Coronary artery (tissue), 2 donors: ENCODE data around the gene RRP12.

Source experiments
- DNase-seq: peaks from one replicate; pipeline ENCODE4 v3.0.0-alpha.2; 2017; ENCODE audit warnings: low spot score
- H3K27ac ChIP-seq, 2 donors: fragments of 200-600 bp; sonication (generic); one replicate each; pipeline ENCODE4 v1.5.1; 2016 to 2019
- H3K4me3 ChIP-seq: fragments of 200-600 bp; sonication (generic); 2 replicates; pipeline ENCODE4 v1.5.1; 2016; ENCODE audit warnings: mild to moderate bottlenecking, moderate library complexity
- CTCF ChIP-seq: fragments of 200-600 bp; sonication (generic); IDR thresholded peaks from one replicate; pipeline ENCODE4 v1.5.1; 2019; ENCODE audit warnings: antibody characterized with exemption

RRP12 gene

GRCh38 chr10:97321804-97322190 lies 79.3 kb downstream of the RRP12 start:
- no peak for TF ChIP-seq CTCF
- Histone ChIP-seq H3K27ac (peak overlapping the region in 1 of 2 donors; percentile 92), H3K4me3 (peak overlapping the region; percentile 86)
- no peak for DNase-seq

- peak overlapping the region in 1 of 2 donors; percentile 92 for H3K27ac ChIP-seq
- no peak for TF ChIP-seq CTCF
- DNase-seq = no peak
Observed at GRCh38 chr10:97321032-97321803, 79.9 kb downstream of the RRP12 start.

GRCh38 chr10:97320480-97321031 lies 80.6 kb downstream of the RRP12 start:
- DNase-seq = no peak
- peak overlapping the region; percentile 86 for H3K4me3 ChIP-seq
- no peak for TF ChIP-seq CTCF
- H3K27ac ChIP-seq = peak overlapping the region; percentile 15 to 92

More at GRCh38 chr10:97321032-97321803, 79.9 kb downstream of the RRP12 start:
- H3K4me3 ChIP-seq = peak overlapping the region; percentile 86

- Histone ChIP-seq H3K4me3 (peak overlapping the region; percentile 86), H3K27ac (peak overlapping the region; percentile 92)
- DNase-seq = no peak
- no peak for TF ChIP-seq CTCF
Observed at GRCh38 chr10:97319671-97320479, 81.3 kb downstream of the RRP12 start.

- no peak for TF ChIP-seq CTCF
- peak within 1 kb of the TSS; percentile 86 for H3K4me3 ChIP-seq
- peak within 1 kb of the TSS; percentile 92 for H3K27ac ChIP-seq
- peak; percentile 93 for DNase-seq
Observed at GRCh38 chr10:97318772-97319651, 82.1 kb downstream of the RRP12 start, which contains the start of gene FRAT1. TSS of gene FRAT1 (plus strand) at chr10:97319271. CDS start at chr10:97319454, 183 bp downstream.

- TF ChIP-seq CTCF = no peak
- no peak overlapping the region for H3K27ac ChIP-seq
- H3K4me3 ChIP-seq = no peak overlapping the region
- no peak for DNase-seq
Observed at GRCh38 chr10:97314671-97315070, 86.5 kb downstream of the RRP12 start.
